HG03460 (cell line): ENCODE data around the gene INKA2.

Source experiments
- ATAC-seq: cut with Tn5 transposase; IDR thresholded peaks from one replicate; pipeline ENCODE4 v1.9.1; 2021; ENCODE audit not compliant: unreplicated experiment

INKA2 gene

GRCh38 chr1:111706921-111707320, 32.3 kb downstream of the INKA2 start:
- no peak for ATAC-seq

GRCh38 chr1:111705841-111706240, 33.4 kb downstream of the INKA2 start:
- ATAC-seq = no peak

GRCh38 chr1:111704776-111705175, 34.4 kb downstream of the INKA2 start:
- no peak for ATAC-seq

GRCh38 chr1:111704240-111704639, 35.0 kb downstream of the INKA2 start:
- no peak for ATAC-seq

GRCh38 chr1:111702504-111703050, 36.6 kb downstream of the INKA2 start:
- ATAC-seq = no peak

- ATAC-seq = no peak
Observed at GRCh38 chr1:111699268-111699667, 39.9 kb downstream of the INKA2 start.

- no peak for ATAC-seq
Observed at GRCh38 chr1:111696330-111696729, 42.9 kb downstream of the INKA2 start.

- no peak for ATAC-seq
Observed at GRCh38 chr1:111695801-111696200, 43.4 kb downstream of the INKA2 start.

GRCh38 chr1:111691886-111692285, 47.3 kb downstream of the INKA2 start:
- no peak for ATAC-seq

- ATAC-seq = no peak
Observed at GRCh38 chr1:111690306-111690617, 48.9 kb downstream of the INKA2 start.
